Skin of body (tissue), 2 donors: ENCODE results near the gene ZBTB16. TPM values are rescaled to one million over a fixed set of nuclear protein-coding genes. Genes with fewer than 3 reads are reported as not detected.

Experiments used
- DNase-seq: peaks from one replicate; lab custom pipeline; 2025; lab: John Stamatoyannopoulos, UW
- total RNA-seq: library from RNA; depleted of rRNA; stranded (reverse); fragments of >200 nt; gene quantifications from one replicate; pipeline ENCODE4 v1.2.3, GENCODE V29; 2014

The ZBTB16 gene
- total RNA-seq, 1 donor from 2014 or later: 25.6 TPM

GRCh38 chr11:114297806-114298709, 238.5 kb downstream of the ZBTB16 start:
- no peak for DNase-seq

DNA sequence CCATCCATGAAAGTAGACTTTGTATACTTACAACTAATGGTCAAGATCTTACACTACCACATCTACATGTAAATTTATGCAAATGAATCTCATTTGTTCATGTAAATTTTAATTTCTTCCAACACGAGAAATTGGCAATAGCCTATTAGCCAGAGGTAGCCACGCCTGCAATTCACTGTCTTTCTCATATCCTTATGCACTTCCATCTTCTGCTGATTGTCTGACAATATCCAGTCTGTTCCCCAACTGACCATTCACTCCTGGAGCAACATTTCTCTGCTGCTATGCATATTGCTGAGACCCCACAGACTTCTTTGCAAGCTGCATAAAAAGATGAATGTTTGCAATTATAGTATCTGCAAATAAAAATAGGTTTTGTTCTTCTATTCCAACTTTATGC, 239.2 kb downstream of the ZBTB16 start:
- DNase-seq: no peak

Other genes with a start within 250 kb of the ZBTB16 start
- 33.6 TPM for gene USP28, start 184.1 kb upstream of the ZBTB16 start, total RNA-seq
- not detected for gene HTR3B, start 154.9 kb upstream of the ZBTB16 start, total RNA-seq
- gene HTR3A, start 84.6 kb upstream of the ZBTB16 start, total RNA-seq: 0.99 TPM
- 26.7 TPM for gene NNMT, start 236.7 kb downstream of the ZBTB16 start, total RNA-seq